WTC11 (cell line): ENCODE results near the gene FSTL1. TPM values are rescaled to one million over a fixed set of nuclear protein-coding genes. Genes with fewer than 3 reads are reported as not detected.

Source experiments
- ATAC-seq: fragments of 200-7000 bp; cut with Tn5 transposase; 2 replicates; pipeline ENCODE4 v1.10.0; 2021; ENCODE audit warnings: mild to moderate bottlenecking, moderate library complexity
- CTCF ChIA-PET: fragments of 300-600 bp; sonication (Branson Sonifier 250); formaldehyde crosslinking; loops from one replicate; lab custom pipeline; 2021; ENCODE audit warnings: antibody characterized with exemption; lab: Charles Lee
- POLR2A ChIA-PET: fragments of 350-600 bp; sonication (Branson Sonifier 250); formaldehyde crosslinking; loops from one replicate; lab custom pipeline; 2021; ENCODE audit warnings: antibody characterized with exemption; lab: Charles Lee
- DNase-seq: peaks from one replicate; pipeline ENCODE4 v3.0.0; 2021; ENCODE audit warnings: low spot score
- H3K27ac Mint-ChIP-seq: 2 replicates; pipeline ENCODE4 v1.8.0; 2021; ENCODE audit warnings: mixed read lengths
- H3K27me3 Mint-ChIP-seq: 2 replicates; pipeline ENCODE4 v1.8.0; 2021; ENCODE audit warnings: low read depth, mild to moderate bottlenecking, moderate library complexity, mixed read lengths
- H3K36me3 Mint-ChIP-seq: 2 replicates; pipeline ENCODE4 v1.8.0; 2021; ENCODE audit warnings: mixed read lengths
- H3K4me1 Mint-ChIP-seq: 2 replicates; pipeline ENCODE4 v1.8.0; 2022; ENCODE audit warnings: mixed read lengths
- H3K4me3 Mint-ChIP-seq: 2 replicates; pipeline ENCODE4 v1.8.0; 2021; ENCODE audit warnings: mild to moderate bottlenecking, moderate library complexity, mixed read lengths
- H3K9me3 Mint-ChIP-seq: 2 replicates; pipeline ENCODE4 v1.8.0; 2021; ENCODE audit warnings: mixed read lengths
- ATF2 ChIP-seq: sonication (generic); formaldehyde crosslinking; IDR thresholded peaks from 2 replicates; pipeline ENCODE4 v1.8.1; 2022; ENCODE audit warnings: low read depth, missing genetic modification reagents, borderline replicate concordance
- CBFB ChIP-seq: sonication (generic); formaldehyde crosslinking; IDR thresholded peaks from 2 replicates; pipeline ENCODE4 v1.8.1; 2022; ENCODE audit warnings: mild to moderate bottlenecking, low read depth, missing genetic modification reagents
- CREB1 ChIP-seq: sonication (generic); formaldehyde crosslinking; IDR thresholded peaks from 2 replicates; pipeline ENCODE4 v1.8.0; 2023; ENCODE audit warnings: mild to moderate bottlenecking, missing genetic modification reagents
- EMX1 ChIP-seq: fragments of 250-450 bp; sonication (Bioruptor Pico); IDR thresholded peaks from 2 replicates; pipeline ENCODE4 v1.8.0; 2021; ENCODE audit warnings: mild to moderate bottlenecking
- OVOL2 ChIP-seq: fragments of 250-450 bp; sonication (Bioruptor Pico); IDR thresholded peaks from 2 replicates; pipeline ENCODE4 v1.9.0; 2021; ENCODE audit warnings: mild to moderate bottlenecking, borderline replicate concordance
- SMAD3 ChIP-seq: sonication (generic); formaldehyde crosslinking; IDR thresholded peaks from 2 replicates; pipeline ENCODE4 v1.8.0; 2022; ENCODE audit warnings: missing genetic modification reagents, mild to moderate bottlenecking, borderline replicate concordance
- TEAD1 ChIP-seq: sonication (generic); formaldehyde crosslinking; IDR thresholded peaks from 2 replicates; pipeline ENCODE4 v1.8.0; 2022; ENCODE audit warnings: mild to moderate bottlenecking, missing genetic modification reagents
- TP53 ChIP-seq: sonication (generic); formaldehyde crosslinking; IDR thresholded peaks from 2 replicates; pipeline ENCODE4 v1.8.1; 2023; ENCODE audit warnings: mild to moderate bottlenecking, missing genetic modification reagents
- USF1 ChIP-seq: sonication (generic); formaldehyde crosslinking; IDR thresholded peaks from 2 replicates; pipeline ENCODE4 v1.8.0; 2022; ENCODE audit warnings: mild to moderate bottlenecking, missing genetic modification reagents
- ZNF121 ChIP-seq: sonication (generic); formaldehyde crosslinking; IDR thresholded peaks from 2 replicates; pipeline ENCODE4 v1.8.0; 2023; ENCODE audit warnings: missing genetic modification reagents
- ZNF138 ChIP-seq: sonication (generic); formaldehyde crosslinking; conservative IDR thresholded peaks from 2 replicates; pipeline ENCODE4 v1.8.1; 2022; ENCODE audit warnings: mild to moderate bottlenecking, moderate library complexity, missing genetic modification reagents
- ZNF263 ChIP-seq: sonication (generic); formaldehyde crosslinking; IDR thresholded peaks from 2 replicates; pipeline ENCODE4 v1.8.1; 2022; ENCODE audit warnings: low read depth, mild to moderate bottlenecking, moderate library complexity, missing genetic modification reagents
- total RNA-seq: library from RNA; stranded (reverse); gene quantifications from 3 replicates; pipeline ENCODE4 v1.2.3, GENCODE V29; 2021
- TF ChIP-seq, protein P1 (sequence below): fragments of 250-450 bp; sonication (Bioruptor Pico); IDR thresholded peaks from 2 replicates; pipeline ENCODE4 v1.9.0; 2021; ENCODE audit warnings: mild to moderate bottlenecking
- TF ChIP-seq, protein P2 (sequence below): fragments of 250-450 bp; sonication (Bioruptor Pico); IDR thresholded peaks from 2 replicates; pipeline ENCODE4 v1.9.0; 2021; ENCODE audit warnings: mild to moderate bottlenecking, borderline replicate concordance
- TF ChIP-seq, protein P3 (sequence below): sonication (generic); formaldehyde crosslinking; conservative IDR thresholded peaks from 2 replicates; pipeline ENCODE4 v1.8.1; 2023; ENCODE audit warnings: mild to moderate bottlenecking, low read depth, missing genetic modification reagents, moderate library complexity
- TF ChIP-seq, protein P4 (sequence below): fragments of 250-450 bp; sonication (Bioruptor Pico); IDR thresholded peaks from 2 replicates; pipeline ENCODE4 v1.9.0; 2021; ENCODE audit warnings: moderate library complexity, mild to moderate bottlenecking, inconsistent platforms, borderline replicate concordance
- TF ChIP-seq, protein P5 (sequence below): sonication (generic); formaldehyde crosslinking; conservative IDR thresholded peaks from 2 replicates; pipeline ENCODE4 v1.8.1; 2022; ENCODE audit warnings: mild to moderate bottlenecking, missing genetic modification reagents

FSTL1 gene
- total RNA-seq, 1 experiment from 2014 or later, result 271 TPM

DNA sequence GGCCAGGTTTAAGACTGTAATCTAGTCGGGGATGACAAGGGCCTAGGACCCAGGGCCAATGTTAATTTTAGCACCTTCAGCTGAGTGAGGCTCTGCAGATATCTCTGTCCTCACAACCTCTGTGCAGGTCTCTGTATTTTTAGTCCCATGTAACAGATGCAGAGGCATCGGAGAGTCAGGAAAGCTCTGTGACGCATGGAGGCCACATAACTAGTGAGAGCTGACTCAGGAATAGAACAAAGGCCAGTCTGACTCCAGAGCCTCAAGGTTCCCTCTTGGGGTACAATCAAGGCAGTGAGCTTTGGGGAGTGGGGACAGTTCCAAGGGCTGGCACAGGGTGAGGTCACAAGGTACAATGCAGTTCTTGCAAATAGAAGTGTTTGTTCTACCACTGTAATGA lies 31.0 kb downstream of the FSTL1 start:
- ATAC-seq (no peak), DNase-seq (no peak)
- Mint-ChIP-seq H3K4me1 (peaks cover 46% of the 10 kb centered on the region), H3K36me3 (peaks cover 16% of the 10 kb centered on the region), H3K27me3 (no peaks in the 10 kb centered on the region), H3K4me3 (no peak overlapping the region), H3K9me3 (0 out of 2 replicates have a peak, but pooled peaks cover 4% of the 10 kb centered on the region), H3K27ac (peak overlapping the region; percentile 85)
- CTCF ChIA-PET, result interaction anchor here (0.8 to 8.1 kb wide), 6 partner anchors 13 to 375 kb away, joined by 3 to 161 read pairs (median 8); partner anchors contain the start of gene NDUFB4
- POLR2A ChIA-PET, result interaction anchor here (0.6 to 4.0 kb wide), 3 partner anchors 23 to 139 kb away, joined by 3 to 16 read pairs (median 3); partner anchors contain the start of gene FSTL1
- TF ChIP-seq, protein P1, sequence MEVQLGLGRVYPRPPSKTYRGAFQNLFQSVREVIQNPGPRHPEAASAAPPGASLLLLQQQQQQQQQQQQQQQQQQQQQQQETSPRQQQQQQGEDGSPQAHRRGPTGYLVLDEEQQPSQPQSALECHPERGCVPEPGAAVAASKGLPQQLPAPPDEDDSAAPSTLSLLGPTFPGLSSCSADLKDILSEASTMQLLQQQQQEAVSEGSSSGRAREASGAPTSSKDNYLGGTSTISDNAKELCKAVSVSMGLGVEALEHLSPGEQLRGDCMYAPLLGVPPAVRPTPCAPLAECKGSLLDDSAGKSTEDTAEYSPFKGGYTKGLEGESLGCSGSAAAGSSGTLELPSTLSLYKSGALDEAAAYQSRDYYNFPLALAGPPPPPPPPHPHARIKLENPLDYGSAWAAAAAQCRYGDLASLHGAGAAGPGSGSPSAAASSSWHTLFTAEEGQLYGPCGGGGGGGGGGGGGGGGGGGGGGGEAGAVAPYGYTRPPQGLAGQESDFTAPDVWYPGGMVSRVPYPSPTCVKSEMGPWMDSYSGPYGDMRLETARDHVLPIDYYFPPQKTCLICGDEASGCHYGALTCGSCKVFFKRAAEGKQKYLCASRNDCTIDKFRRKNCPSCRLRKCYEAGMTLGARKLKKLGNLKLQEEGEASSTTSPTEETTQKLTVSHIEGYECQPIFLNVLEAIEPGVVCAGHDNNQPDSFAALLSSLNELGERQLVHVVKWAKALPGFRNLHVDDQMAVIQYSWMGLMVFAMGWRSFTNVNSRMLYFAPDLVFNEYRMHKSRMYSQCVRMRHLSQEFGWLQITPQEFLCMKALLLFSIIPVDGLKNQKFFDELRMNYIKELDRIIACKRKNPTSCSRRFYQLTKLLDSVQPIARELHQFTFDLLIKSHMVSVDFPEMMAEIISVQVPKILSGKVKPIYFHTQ (CRISPR knock-in tag), result no peak
- TF ChIP-seq ZNF121 (CRISPR knock-in tag) (no peak), TEAD1 (CRISPR knock-in tag) (no peak), USF1 (CRISPR knock-in tag) (no peak), SMAD3 (CRISPR knock-in tag) (no peak), ZNF138 (CRISPR knock-in tag) (no peak), CBFB (CRISPR knock-in tag) (no peak), TP53 (CRISPR knock-in tag) (no peak), EMX1 (no peak), OVOL2 (no peak), CREB1 (no peak), ZNF263 (CRISPR knock-in tag) (no peak), ATF2 (no peak)
- TF ChIP-seq, protein P2, sequence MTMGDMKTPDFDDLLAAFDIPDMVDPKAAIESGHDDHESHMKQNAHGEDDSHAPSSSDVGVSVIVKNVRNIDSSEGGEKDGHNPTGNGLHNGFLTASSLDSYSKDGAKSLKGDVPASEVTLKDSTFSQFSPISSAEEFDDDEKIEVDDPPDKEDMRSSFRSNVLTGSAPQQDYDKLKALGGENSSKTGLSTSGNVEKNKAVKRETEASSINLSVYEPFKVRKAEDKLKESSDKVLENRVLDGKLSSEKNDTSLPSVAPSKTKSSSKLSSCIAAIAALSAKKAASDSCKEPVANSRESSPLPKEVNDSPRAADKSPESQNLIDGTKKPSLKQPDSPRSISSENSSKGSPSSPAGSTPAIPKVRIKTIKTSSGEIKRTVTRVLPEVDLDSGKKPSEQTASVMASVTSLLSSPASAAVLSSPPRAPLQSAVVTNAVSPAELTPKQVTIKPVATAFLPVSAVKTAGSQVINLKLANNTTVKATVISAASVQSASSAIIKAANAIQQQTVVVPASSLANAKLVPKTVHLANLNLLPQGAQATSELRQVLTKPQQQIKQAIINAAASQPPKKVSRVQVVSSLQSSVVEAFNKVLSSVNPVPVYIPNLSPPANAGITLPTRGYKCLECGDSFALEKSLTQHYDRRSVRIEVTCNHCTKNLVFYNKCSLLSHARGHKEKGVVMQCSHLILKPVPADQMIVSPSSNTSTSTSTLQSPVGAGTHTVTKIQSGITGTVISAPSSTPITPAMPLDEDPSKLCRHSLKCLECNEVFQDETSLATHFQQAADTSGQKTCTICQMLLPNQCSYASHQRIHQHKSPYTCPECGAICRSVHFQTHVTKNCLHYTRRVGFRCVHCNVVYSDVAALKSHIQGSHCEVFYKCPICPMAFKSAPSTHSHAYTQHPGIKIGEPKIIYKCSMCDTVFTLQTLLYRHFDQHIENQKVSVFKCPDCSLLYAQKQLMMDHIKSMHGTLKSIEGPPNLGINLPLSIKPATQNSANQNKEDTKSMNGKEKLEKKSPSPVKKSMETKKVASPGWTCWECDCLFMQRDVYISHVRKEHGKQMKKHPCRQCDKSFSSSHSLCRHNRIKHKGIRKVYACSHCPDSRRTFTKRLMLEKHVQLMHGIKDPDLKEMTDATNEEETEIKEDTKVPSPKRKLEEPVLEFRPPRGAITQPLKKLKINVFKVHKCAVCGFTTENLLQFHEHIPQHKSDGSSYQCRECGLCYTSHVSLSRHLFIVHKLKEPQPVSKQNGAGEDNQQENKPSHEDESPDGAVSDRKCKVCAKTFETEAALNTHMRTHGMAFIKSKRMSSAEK (CRISPR knock-in tag), result no peak
- TF ChIP-seq, protein P3, sequence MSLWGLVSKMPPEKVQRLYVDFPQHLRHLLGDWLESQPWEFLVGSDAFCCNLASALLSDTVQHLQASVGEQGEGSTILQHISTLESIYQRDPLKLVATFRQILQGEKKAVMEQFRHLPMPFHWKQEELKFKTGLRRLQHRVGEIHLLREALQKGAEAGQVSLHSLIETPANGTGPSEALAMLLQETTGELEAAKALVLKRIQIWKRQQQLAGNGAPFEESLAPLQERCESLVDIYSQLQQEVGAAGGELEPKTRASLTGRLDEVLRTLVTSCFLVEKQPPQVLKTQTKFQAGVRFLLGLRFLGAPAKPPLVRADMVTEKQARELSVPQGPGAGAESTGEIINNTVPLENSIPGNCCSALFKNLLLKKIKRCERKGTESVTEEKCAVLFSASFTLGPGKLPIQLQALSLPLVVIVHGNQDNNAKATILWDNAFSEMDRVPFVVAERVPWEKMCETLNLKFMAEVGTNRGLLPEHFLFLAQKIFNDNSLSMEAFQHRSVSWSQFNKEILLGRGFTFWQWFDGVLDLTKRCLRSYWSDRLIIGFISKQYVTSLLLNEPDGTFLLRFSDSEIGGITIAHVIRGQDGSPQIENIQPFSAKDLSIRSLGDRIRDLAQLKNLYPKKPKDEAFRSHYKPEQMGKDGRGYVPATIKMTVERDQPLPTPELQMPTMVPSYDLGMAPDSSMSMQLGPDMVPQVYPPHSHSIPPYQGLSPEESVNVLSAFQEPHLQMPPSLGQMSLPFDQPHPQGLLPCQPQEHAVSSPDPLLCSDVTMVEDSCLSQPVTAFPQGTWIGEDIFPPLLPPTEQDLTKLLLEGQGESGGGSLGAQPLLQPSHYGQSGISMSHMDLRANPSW (CRISPR knock-in tag), result no peak
- TF ChIP-seq, protein P4, sequence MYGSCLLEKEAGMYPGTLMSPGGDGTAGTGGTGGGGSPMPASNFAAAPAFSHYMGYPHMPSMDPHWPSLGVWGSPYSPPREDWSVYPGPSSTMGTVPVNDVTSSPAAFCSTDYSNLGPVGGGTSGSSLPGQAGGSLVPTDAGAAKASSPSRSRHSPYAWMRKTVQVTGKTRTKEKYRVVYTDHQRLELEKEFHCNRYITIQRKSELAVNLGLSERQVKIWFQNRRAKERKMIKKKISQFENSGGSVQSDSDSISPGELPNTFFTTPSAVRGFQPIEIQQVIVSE, result no peak
- TF ChIP-seq, protein P5, sequence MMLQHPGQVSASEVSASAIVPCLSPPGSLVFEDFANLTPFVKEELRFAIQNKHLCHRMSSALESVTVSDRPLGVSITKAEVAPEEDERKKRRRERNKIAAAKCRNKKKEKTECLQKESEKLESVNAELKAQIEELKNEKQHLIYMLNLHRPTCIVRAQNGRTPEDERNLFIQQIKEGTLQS, result no peak
